Measurements from ENCODE around the gene ARHGAP8.
"Not testable (repeated sequence)": the region's sequence is repeated elsewhere in the genome, so short reads cannot be mapped to it uniquely, and the experiment has no call there.

Gene ARHGAP8

GRCh38 chr22:44795701-44796630, 43.6 kb downstream of the ARHGAP8 start:
- no peak for DNase-seq (ENCODE audit: extremely low spot score, insufficient read length, low read depth)
- no peak for FAIRE-seq

- FAIRE-seq: no peak
- DNase-seq (ENCODE audit: extremely low spot score, insufficient read length, low read depth): no peak
Observed at GRCh38 chr22:44797181-44797725, 44.9 kb downstream of the ARHGAP8 start.

- DNase-seq (ENCODE audit: extremely low spot score, insufficient read length, low read depth): no peak
- no peak for FAIRE-seq
Observed at GRCh38 chr22:44799077-44799945, 46.9 kb downstream of the ARHGAP8 start.

GRCh38 chr22:44799946-44800634, 47.7 kb downstream of the ARHGAP8 start:
- DNase-seq (ENCODE audit: extremely low spot score, insufficient read length, low read depth); FAIRE-seq: not testable (repeated sequence)

- no peak for FAIRE-seq
- DNase-seq (ENCODE audit: extremely low spot score, insufficient read length, low read depth): no peak
Observed at GRCh38 chr22:44801476-44801875, 49.1 kb downstream of the ARHGAP8 start.

- no peak for FAIRE-seq
Observed at GRCh38 chr22:44802071-44802700, 49.8 kb downstream of the ARHGAP8 start.

GRCh38 chr22:44802956-44803355, 50.6 kb downstream of the ARHGAP8 start:
- DNase-seq (ENCODE audit: extremely low spot score, insufficient read length, low read depth): no peak
- FAIRE-seq: no peak

More at GRCh38 chr22:44802071-44802700, 49.8 kb downstream of the ARHGAP8 start:
- no peak for DNase-seq (ENCODE audit: extremely low spot score, insufficient read length, low read depth)

- FAIRE-seq: no peak
- DNase-seq (ENCODE audit: extremely low spot score, insufficient read length, low read depth): no peak
Observed at GRCh38 chr22:44804327-44804726, 52.0 kb downstream of the ARHGAP8 start.

GRCh38 chr22:44805711-44806110, 53.3 kb downstream of the ARHGAP8 start:
- DNase-seq (ENCODE audit: extremely low spot score, insufficient read length, low read depth) (no peak), FAIRE-seq (no peak)

GRCh38 chr22:44807232-44807631, 54.9 kb downstream of the ARHGAP8 start:
- no peak for DNase-seq (ENCODE audit: extremely low spot score, insufficient read length, low read depth)
- FAIRE-seq: no peak

GRCh38 chr22:44807915-44808690, 55.7 kb downstream of the ARHGAP8 start:
- FAIRE-seq: no peak
- no peak for DNase-seq (ENCODE audit: extremely low spot score, insufficient read length, low read depth)

GRCh38 chr22:44809456-44809855, 57.1 kb downstream of the ARHGAP8 start:
- FAIRE-seq (no peak), DNase-seq (ENCODE audit: extremely low spot score, insufficient read length, low read depth) (no peak)

- DNase-seq (ENCODE audit: extremely low spot score, insufficient read length, low read depth): no peak
- no peak for FAIRE-seq
Observed at GRCh38 chr22:44811141-44811540, 58.8 kb downstream of the ARHGAP8 start.

GRCh38 chr22:44813416-44813815, 61.0 kb downstream of the ARHGAP8 start:
- DNase-seq (ENCODE audit: extremely low spot score, insufficient read length, low read depth) (no peak), FAIRE-seq (no peak)

- DNase-seq (ENCODE audit: extremely low spot score, insufficient read length, low read depth) (no peak), FAIRE-seq (no peak)
Observed at GRCh38 chr22:44814266-44815098, 62.1 kb downstream of the ARHGAP8 start.

- FAIRE-seq (no peak), DNase-seq (ENCODE audit: extremely low spot score, insufficient read length, low read depth) (no peak)
Observed at GRCh38 chr22:44815099-44816070, 63.0 kb downstream of the ARHGAP8 start.

GRCh38 chr22:44816141-44816540, 63.8 kb downstream of the ARHGAP8 start:
- no peak for FAIRE-seq
- DNase-seq (ENCODE audit: extremely low spot score, insufficient read length, low read depth): no peak
